HS-27A (cell line): ENCODE results near the gene DCP1B.

ENCODE experiments used
- DNase-seq: peaks from one replicate; pipeline ENCODE4 v3.0.0-alpha.2; 2012; ENCODE audit warnings: low read depth, missing footprints

Gene DCP1B

DNA sequence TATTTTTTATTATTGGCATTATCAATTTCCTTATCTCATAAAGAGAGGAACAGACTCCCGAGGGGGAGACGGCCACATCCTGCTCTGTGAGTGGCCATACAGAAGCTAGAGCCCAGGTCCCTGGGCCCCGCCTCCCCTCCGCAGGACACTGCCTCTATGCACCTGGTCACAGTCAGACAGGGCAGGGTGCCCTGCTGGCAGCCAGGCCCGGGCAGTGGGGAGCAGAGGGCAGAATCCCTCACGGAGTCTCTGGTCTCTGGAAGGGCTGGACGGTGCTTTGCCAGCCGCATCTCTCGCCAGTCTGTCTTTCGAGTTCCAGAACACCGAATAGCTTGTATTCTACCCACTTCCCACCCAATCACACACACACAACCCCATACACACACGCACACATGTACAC, 69.4 kb downstream of the DCP1B start:
- DNase-seq = no peak

DNA sequence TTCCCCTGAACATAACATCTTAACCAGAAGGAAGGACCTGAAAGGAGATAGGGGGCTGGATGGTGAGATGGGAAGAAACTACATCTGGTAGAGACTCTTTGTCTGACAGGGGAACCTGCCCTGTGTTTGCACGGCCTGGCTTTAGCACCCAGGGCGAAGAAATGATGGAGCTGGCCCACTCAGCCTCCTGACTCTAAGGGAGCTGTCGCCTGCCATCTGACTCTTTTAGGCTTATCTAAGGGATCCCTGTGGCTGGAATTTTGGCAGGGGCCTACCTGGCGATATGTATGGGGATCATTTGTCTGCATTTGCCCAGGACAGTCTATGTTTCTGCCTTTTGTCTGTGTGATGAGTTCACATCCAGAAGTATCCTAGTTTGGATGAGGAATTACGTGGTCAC, 70.2 kb downstream of the DCP1B start:
- no peak for DNase-seq

DNA sequence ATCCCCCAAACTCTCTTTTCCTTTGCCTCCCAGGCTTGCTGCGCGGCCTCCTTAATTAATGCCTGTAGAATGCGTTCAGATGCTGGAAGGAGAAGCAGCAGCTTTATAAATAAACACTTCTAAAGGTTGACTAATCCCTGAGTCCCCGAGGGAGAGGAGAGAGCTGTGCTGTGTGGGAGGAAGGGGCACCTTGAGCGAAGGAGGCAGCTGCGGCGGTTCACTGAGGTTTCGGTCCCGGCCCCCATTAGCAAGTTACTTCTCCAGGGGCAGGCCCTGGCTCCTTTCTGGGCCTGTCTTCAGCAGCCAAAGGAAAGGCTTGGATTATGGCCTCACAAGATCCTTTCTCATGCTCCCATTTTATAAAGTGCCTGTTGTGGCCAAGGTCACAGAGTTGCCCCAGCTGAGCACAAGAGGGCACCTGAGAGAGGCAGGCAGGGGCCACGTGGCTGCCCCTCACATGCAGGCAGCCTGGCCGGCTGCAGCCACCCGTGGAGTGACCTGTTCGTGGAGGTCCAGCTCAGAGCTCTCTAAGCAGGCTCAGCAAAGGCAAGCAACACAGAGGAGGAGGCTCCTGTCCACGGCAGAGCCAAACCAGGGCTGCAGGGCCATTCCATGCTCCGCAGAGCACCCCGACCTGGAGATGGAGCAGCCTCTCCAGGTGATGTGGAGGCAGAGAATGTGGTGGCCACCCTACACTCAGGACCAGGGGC, 70.8 kb downstream of the DCP1B start:
- DNase-seq = no peak

DNA sequence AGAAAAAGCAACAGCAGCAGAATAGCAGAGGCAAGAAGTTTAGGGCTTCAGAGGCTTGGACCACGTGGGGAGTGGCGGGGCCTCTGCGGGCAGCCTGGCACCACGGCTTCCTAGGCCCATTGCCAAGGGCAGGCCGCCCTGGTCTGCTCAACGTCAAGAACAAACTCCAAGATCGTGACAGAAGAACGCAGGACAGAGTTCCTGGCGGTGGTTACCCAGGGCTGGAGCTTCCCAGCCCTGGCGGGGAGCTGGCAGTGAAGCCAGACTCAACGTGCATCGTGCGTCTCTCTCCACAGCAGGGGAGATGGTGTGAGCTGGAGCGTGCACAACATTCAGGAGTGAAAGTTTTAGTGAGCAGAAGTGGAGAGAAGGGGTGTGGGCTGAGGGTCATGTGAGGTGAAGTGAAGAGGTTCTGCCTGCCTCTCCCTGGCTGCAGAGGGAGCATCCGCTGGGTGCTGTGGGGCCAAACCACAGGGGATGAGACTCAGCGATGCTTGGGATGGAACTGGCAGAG, 71.9 kb downstream of the DCP1B start:
- no peak for DNase-seq

DNA sequence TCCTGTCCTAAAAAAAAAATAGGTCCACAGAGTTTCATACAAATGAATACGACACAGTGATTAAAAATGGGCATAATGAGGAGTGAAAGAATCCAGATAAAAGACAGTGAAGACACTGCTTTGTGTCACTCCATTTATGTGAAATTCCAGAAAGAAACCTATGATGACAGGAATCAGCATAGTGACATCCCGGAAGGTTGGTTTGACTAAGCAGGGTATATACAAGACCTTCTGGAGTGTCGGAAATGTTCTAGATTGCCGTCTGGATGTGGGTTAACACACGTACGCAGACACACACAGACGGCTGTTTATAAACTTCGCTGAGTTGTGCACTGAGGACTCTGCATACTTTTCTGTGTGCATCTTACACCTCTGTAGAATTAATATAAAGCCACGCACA, 72.6 kb downstream of the DCP1B start:
- DNase-seq = no peak

DNA sequence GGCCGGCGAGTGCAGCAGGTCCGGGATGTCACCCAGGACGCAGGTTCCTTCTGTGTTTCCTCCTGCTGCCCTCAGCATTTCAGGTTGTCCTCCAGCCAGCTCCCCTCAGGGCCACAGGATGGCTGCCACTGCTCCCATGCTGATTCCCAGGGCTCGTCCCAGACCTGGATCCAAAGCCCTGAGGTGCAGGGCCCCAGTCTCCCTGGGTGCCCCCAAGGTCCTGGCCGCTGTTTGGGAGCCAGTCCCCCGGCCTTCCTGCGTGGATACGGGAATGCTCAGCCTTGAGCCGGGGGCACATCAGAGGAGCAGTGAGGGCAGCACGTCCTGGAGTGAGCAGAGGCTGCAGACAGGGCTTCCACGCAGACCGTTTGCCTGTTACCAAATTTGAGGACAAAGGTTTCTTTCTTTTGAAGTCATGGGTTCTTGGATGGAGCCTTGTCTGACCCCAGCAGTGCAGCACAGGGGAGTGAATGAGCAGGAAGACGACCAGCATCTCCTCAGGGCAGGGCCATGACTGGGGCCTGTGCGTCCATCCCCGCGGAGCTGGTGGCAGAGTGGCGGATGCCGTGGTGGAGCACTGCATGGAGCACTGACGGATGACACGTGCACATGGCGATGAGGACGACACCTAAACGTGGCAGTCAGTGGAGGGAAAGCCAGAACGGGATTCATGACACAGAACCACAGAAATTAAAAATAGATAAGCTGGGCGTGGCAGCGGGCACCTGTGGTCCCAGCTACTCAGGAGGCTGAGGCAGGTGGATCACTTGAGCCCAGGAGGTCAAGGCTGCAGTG, 73.3 kb downstream of the DCP1B start:
- DNase-seq = no peak

DNA sequence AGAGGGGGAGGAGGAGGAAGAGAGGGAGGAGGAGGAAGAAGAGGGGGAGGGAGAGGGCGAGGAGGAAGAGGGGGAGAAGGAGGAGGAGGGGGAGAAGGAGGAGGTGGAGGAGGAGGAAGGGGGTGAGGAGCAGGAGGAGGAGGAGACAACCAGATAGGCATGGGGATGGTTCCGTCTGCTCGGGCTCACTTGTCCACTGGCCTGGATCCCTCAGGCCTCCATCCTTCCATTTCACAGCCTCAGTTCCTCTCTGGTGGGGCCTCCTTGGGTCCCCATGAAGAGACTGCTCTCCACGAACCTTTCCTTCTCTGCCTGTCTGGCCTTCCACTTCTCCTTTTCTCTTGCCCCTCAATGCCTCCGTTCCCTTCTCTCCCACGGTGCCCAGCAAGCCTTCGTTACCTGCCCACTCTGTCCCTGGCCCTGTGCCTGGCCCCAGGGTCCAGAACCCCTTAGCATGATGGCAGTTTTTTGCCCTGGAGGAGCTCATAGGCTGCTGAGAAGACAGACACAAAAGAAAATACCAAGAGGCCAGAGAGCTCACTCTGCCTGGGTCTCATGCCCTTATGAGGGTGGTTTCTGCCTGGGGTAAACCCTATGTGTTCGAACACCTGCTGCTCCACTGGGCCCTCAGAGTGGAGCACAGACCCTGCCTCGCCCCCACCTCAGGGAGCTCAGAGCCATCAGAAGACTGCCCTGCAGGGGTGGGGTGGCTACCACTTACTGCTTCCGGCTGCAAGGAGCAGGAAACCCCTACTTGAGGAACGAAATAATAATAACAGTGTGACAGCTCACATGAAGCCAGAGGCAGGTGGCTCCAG, 74.1 kb downstream of the DCP1B start:
- DNase-seq = no peak

DNA sequence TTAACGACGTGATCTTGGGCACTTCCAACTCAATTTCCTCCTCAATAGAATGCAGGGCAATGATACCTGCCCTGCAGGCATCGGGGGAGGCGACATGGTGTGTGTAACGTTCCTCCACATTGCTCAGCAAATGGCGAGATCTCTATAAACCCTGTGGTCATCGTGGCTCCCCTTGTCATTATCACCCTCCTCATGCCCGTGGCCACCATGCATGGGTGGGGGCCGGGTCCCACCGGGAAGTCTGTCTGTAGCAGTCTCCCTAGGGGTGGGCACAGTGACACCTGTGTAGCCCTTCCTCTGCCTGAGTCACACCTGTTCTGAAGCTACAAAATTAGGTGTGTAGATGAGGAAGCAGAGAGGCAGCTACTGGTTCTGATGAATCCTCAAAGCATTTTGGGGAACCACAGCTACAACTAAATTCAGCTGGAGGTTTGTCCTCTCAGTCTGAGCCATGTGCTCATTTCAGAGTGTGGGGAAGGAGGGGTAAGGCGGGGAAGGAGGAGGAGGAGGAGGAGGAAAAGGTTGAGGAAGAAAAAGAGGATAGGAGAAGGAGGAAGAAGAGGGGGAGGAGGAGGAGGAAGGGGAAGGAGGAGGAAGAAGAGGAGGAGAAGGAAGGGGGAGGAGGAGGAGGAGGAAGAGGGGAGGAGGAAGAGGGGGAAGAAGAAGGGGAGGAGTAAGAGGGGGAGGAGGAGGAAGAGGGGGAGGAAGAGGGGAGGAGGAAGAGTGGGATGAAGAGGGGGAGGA, 74.8 kb downstream of the DCP1B start:
- no peak for DNase-seq

DNA sequence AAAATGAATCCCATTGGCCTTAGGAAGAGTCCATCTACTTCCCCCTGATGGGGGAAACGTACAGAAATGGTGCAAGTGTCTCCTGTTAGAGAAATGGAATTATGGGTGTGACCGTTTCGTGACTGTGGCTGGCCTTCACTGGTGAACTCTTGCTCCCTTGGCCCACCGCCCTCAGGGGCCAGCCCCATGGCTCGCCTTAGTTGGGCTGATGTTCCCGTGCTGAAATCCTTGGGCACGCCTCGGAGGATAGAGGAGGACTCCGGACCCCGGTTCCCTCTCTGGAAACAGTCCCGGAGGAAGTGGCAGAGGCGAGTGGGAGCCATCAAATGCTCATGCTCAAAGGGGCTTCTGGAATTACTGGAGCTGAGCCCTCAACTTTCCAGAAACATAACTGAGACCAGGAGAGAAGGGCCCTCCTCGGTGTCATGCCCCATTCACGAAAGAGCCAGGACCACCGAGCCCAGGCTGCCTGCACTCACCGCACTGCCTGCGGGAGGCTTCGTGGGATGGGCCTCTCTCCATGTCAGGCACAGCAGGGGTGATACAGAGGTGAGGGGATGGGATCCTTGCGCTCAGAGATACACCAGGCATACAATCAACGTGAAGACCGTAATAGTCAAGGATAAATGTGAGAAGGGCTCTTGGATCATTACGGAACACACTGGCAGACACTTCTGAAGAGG, 75.7 kb downstream of the DCP1B start:
- no peak for DNase-seq

DNA sequence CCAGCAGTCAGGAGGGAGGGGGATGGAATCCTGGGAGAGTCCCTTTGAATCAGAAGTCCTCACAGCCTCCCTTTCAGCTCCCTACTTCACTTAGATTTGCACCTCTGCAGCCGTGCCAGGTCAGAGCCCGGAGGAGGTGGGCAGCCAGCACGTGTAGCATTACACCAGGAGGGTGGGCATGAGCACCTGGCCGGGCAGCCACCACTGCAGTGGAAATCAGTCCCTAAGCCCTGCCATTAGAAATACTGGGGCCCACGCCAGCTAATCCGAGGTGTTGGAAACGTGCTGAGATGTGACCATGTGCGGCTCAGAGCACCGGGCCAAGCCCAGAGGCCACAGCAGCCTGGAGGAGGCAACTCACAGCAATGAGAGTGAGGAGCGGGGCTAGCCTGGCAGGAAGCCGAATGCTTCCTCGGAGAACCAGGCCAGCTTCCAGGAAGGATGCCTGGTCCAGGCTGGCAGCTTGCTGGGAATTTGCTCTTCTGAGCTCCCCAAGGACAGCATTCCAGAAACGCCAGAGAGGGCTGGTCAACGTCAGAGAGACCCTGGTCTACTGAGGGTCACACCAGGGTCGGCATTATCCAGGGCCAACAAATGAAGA, 76.4 kb downstream of the DCP1B start:
- DNase-seq = no peak

DNA sequence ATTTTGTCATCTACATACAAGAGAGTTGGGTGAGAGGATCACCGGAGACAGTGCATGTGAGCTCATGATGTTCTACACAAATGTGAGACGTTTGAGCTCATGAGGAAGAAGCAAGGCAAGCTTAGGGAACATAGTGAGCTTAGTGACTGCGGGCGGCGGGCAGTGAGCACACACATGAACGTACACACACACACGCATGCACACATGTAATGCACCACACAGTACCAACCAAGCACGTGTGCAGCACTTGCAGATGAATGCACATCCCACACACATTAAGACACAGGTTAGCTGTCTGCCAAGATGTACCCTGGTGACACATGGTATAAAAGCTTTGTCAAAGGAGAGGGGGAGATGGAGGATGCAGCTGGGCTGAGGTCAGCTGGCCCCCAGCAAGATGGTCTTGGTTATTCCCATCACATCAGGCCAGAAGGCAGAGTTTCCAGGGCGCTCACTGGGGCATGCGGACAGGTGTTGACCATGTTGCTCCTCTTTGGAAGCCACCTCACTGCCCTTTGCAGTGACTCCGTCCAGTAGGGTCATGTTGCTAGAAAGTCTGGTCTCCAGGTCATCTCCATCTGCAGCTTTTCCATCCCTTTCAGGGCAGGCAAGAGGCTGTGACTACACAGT, 77.1 kb downstream of the DCP1B start:
- DNase-seq = no peak

DNA sequence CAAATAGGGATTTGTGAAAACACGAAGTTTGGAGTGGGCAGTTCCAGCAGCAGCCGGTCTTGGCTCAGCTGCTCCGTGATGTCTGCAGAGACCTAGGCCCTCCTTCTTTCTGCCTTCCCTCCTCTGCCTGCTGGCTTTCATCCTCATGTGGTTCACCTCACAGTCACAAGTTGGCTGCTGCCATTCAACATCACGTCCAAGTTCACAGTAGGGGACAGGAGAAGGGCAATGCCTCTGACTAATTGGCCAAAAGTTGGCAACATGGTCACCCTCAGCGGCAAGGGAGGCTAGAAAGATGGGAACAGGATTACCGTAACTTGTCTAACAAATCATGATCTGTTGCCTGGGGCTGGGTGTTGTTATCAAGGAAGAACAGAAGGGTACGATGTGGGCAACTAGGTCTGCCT, 78.0 kb downstream of the DCP1B start:
- DNase-seq = no peak

DNA sequence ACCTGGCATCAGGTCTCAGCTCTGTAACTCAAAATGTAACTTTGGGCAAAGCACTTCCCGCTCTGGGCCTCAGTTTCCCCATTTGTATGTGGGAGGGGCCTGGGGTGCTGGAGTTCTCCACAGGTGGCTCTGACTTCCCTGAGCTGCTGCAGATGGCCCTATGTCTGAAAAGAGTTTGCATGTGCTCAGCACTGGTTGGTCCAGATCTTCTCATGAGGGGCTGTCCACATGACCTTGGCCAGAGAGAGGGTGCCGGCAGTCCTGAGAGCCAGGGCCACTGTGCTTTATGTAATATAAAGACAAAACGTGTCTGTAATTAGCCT, 78.6 kb downstream of the DCP1B start:
- no peak for DNase-seq

DNA sequence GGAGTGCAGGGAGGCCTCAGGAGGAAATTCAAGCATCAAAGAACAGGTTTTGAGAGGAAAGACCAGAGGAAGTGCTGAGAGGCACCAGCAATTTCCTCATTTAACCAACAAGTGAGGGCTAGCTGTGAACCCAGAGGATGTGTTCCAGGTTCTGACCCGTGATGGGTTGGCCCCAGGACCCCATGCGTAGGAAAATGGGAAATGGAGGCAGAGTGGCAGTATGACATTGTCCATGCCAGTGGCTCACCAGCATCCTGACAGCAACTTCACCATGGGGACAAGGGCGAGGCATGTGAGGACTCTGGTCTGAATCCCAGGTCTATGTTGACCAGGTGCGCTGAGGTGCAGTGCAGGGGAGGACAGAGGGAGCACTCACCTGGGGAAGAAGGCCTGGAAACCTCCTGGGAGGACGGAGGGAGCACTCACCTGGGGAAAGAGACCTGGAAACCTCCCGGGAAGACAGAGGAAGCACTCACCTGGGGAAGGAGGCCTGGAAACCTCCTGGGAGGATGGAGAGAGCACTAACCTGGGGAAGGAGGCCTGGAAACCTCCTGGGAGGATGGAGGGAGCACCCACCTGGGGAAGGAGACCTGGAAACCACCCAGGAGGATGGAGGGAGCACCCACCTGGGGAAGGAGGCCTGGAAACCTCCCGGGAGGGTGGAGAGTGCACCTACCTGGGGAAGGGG, 79.1 kb downstream of the DCP1B start:
- DNase-seq = no peak

DNA sequence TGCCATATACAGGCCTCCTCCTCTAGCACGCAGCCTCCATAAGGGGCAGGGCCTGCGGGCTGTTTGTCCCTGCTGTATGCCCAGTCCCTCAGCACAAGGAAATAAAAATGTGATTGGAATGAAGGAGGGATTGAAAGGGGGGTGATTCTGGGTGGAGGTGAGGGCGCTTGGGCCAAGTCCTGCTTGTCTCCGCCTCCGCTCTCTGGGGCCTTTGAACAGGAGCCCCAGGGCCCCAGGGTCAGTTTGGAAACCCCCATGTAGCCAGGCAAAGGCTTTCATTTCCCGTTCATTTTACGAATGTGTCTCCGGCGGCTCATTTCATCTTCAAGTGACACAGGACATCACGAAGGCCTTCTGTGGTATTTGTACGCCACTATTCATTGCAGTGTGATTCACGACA, 81.3 kb downstream of the DCP1B start:
- DNase-seq = no peak

DNA sequence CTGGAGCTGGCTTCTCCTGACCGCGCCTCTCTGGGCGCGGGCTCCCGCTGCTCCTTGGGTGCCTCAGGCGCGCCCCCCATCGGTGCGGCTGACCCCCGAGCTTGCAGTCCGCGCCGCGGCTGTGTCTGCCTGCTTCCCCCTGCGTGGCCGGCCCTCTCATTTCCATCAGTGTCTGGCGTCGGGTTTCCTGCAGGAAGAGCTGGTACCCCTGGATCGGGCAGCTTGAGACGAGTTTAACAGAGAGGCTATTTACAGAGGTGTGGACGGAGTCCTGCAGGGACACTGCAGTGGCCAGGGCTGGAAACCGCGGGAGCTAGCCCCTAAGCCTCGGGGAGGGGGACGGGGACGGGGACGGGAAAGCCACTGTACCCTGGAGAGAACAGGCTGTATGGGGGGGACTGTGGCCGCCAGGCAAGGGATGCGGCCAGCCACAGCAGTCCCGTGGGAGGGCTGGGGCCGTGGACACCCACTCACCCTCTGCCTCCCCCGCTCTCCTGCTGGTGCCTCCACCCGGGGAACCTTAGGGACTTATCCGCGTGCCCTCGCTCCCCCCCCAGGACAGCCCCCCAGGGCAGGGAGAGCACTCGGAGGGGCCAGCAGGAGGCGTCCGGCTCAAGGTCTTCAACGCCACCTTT, 82.1 kb downstream of the DCP1B start:
- no peak for DNase-seq

DNA sequence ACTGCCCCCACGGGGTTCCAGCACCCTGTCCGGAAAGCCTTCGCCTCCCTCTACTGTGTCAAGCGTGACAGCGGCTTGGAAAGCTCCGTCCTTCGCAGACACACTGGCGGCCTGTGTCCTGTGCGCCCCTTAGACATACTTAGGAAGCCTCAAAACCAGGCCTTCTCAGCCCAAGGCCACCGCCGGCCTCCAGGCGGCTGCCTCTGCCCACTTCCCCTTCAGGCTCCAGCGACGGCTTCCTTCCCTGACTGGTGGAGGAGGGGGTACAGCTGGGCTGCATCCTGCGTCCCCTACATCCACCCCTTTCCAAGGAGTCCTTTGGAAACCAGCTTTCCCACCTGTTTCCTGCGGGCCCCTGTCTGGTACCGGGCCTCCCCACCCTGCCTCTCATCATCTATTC, 83.3 kb downstream of the DCP1B start:
- DNase-seq = no peak

DNA sequence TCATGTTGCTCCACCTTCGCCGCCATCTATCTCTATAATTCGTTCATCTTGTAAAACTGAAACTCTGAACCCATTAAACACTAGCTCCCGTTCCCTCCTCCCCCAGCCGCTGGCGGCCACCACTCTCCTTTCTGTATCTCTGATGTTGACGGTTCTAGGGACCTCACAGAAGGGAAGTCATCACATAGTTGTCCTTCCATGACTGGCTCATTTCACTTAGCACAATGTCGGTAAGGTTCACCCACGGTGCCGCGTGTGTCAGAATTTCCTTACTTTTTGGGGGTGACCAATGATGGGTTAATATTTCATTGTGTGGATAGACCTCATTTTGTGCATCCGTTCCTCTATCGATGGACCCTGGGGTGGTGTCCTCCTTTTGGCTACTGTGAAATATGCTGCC, 83.8 kb downstream of the DCP1B start:
- DNase-seq = no peak

DNA sequence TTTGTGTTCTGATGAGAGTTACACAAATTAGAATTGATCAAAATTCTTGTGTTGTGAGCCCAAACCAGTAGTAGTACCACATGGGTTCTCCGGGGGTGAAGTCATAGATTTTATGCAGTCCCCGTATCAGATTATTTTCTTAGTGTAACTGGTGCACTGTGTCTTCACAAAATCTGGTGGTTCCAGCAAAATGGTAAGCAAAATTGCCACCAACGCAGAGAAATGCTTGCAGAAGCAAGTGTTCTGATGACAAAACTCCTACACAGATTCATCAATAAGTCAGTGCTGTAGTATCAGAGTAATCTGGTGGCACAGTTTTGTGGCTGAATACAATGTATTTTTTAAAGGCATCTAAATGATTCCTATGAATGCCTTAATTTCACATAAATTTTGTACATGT, 84.5 kb downstream of the DCP1B start:
- DNase-seq = no peak

DNA sequence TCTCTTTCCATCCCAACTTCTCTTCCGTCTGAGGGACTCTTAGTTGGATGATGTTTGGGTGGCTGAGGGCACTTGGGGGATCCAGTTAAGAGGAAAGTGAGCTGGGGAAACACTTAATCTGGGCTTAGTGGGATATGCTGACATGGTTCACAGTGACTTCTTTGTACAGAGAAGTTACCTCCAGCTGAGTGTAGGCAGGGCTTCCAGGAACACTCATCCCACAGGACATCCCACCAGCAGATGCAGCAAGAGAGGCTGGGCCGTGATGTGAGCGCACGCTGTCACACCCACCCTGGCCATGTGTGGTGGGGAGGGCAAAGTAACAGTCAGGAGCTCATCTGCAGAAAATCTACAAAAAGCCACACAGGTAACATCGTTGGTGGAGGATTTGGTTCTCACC, 85.0 kb downstream of the DCP1B start:
- DNase-seq = no peak
